ENCODE results near the gene KCNH2.

DNA sequence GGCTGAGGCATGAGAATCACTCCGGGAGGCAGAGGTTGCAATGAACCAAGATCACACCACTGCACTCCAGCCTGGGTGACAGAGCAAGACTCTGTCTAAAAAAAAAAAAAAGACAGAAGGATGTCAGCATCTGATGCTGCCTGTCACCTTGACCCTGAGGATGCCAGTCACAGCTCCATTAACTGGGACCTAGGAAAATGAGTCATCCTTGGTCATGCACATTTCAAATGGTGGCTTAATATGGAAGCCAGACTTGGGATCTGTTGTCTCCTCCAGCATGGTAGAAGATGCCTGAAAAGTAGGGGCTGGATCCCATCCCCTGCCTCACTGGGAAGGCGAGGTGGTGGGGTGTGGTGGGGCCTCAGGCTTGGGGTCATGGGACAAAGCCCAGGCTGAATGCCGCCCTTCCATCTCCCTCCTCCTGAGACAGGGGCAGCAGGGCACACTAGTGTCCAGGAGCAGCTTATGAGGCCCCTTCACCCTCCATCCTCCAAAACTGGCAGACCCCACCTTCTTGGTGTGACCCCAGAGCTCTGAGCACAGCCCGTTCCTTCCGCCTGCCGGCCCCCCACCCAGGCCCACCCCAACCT lies 14.0 kb upstream of the KCNH2 start:
- TF ChIP-seq TAF1 (IDR thresholded peaks at IDR 0.05; ENCODE audit: borderline replicate concordance, low read depth, low read length) (no peak), ZNF274 (IDR thresholded peaks at IDR 0.05; ENCODE audit: insufficient read depth, insufficient read length) (no peak), ZNF217 (IDR thresholded peaks at IDR 0.05) (no peak), EZH2 (IDR thresholded peaks at IDR 0.05; ENCODE audit: borderline replicate concordance, control insufficient read depth, low read depth, low read length) (no peak), EP300 (IDR thresholded peaks at IDR 0.05; ENCODE audit: borderline replicate concordance in 1 of 2, control insufficient read depth in 1 of 2, low read depth in 2 of 2, low read length in 2 of 2) (no peak), NRF1 (conservative IDR thresholded peaks at IDR 0.05; ENCODE audit: low read depth, low read length) (no peak), BHLHE40 (IDR thresholded peaks at IDR 0.05; ENCODE audit: borderline replicate concordance in 1 of 2, low read depth in 2 of 2, low read length in 1 of 2) (no peak), SRF (IDR thresholded peaks at IDR 0.05; ENCODE audit: low read depth in 2 of 2, low read length in 2 of 2) (no peak)
- TF ChIP-seq, protein P1, sequence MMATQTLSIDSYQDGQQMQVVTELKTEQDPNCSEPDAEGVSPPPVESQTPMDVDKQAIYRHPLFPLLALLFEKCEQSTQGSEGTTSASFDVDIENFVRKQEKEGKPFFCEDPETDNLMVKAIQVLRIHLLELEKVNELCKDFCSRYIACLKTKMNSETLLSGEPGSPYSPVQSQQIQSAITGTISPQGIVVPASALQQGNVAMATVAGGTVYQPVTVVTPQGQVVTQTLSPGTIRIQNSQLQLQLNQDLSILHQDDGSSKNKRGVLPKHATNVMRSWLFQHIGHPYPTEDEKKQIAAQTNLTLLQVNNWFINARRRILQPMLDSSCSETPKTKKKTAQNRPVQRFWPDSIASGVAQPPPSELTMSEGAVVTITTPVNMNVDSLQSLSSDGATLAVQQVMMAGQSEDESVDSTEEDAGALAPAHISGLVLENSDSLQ (IDR thresholded peaks at IDR 0.05) = no peak
- TF ChIP-seq, protein P2, sequence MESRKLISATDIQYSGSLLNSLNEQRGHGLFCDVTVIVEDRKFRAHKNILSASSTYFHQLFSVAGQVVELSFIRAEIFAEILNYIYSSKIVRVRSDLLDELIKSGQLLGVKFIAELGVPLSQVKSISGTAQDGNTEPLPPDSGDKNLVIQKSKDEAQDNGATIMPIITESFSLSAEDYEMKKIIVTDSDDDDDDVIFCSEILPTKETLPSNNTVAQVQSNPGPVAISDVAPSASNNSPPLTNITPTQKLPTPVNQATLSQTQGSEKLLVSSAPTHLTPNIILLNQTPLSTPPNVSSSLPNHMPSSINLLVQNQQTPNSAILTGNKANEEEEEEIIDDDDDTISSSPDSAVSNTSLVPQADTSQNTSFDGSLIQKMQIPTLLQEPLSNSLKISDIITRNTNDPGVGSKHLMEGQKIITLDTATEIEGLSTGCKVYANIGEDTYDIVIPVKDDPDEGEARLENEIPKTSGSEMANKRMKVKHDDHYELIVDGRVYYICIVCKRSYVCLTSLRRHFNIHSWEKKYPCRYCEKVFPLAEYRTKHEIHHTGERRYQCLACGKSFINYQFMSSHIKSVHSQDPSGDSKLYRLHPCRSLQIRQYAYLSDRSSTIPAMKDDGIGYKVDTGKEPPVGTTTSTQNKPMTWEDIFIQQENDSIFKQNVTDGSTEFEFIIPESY (IDR thresholded peaks at IDR 0.05) = no peak
